CD4-positive, alpha-beta T cell treated with Interleukin-17A for 4 hours (primary cell): ENCODE measurements around the gene P2RY12.
"Not testable (repeated sequence)": the region's sequence is repeated elsewhere in the genome, so short reads cannot be mapped to it uniquely, and the experiment has no call there.

ENCODE experiments used
- DNase-seq: peaks from one replicate; pipeline ENCODE4 v3.0.0-alpha.2; 2020; ENCODE audit warnings: mixed read lengths

P2RY12 gene

DNA sequence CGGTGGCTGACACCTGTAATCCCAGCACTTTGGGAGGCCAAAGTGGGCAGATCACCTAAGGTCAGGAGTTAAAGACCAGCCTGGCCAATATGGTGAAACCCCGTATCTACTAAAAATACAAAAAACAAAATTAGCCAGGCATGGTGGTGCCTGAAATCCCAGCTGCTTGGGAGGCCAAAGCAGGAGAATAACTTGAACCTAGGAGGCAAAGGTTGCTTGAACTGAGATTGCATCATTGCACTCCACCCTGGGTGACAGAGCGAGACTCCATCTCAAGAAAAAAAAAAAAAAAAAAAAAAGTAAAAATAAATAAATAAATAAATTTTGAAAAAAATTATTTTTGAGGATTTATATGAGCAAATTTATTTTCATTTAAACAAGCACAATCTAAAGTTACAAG lies 7.6 kb upstream of the P2RY12 start:
- DNase-seq, result not testable (repeated sequence)

DNA sequence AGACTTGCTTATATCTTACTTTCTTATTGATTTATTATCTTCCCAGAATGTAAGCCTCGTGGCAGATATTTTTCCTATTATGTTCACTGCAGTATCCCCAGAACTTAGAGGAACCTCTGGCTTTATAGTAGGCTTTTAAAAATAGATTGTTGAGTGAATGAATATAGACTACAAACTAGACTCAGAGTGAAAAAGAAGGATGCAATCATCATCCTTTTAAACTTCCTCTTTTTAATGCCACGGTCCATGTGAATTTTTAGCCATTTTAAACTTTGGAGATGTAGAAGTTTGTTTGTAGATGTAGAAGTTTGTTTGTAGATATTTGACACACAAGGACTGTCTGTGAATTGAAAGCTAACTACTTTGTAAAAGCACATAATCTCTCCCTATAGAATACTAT lies 7.2 kb upstream of the P2RY12 start:
- DNase-seq, result no peak

DNA sequence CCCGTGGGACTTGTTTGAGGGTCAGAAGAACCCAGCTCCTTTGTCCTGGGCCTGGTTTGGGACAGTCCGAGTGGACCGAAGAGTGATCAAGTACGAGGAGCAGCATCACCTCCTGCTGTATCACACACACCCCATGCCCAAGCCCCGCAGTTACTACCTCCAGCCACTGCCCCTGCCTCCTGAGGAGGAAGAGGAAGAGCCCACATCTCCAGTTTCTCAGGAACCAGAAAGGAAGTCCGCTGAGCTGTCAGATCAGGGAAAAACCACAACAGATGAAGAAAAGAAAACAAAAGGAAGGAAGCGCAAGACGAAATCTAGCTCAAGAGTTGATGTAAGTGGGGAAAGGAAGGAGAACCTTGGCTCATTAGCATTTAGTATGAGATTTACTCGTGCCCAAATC lies 3.3 kb upstream of the P2RY12 start:
- DNase-seq, result no peak

DNA sequence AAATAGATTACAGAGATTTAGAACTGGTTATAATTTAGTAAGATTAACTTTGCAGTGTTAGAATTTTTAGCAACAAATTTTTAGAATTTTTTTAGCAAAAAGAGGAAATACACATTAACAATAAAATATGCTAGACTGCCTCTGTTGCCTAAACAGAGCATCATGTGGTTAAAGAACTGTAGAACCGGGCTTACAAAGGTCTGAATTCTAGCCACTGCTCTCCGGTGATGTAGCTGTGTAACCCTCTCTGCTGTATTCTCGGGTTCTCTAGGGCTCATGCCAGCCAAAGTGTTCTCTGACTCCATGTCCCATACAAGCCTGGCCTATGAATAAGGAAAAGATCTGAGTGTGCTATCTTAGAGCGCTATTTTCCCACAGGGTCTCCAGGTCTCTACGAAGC lies 2.9 kb upstream of the P2RY12 start:
- DNase-seq, result no peak

DNA sequence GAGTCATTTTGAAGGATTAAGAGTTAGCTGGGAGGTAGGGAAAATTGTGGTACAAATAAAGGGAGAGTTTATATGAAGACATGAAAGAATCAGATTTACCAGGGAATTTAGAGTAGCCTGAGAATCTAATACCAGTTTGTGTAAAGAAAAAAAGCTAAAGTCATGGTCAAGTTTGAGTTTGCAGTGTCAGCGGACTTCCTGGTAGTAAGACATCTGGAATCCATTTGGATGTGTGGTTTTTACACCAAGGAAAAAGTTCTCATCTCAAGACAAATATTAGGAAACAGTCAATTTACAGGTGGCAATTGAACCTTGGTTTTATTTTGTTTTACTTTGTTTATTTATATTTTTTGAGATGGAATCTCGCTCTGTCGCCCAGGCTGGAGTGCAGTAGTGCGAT lies 1.5 kb upstream of the P2RY12 start:
- no peak for DNase-seq

DNA sequence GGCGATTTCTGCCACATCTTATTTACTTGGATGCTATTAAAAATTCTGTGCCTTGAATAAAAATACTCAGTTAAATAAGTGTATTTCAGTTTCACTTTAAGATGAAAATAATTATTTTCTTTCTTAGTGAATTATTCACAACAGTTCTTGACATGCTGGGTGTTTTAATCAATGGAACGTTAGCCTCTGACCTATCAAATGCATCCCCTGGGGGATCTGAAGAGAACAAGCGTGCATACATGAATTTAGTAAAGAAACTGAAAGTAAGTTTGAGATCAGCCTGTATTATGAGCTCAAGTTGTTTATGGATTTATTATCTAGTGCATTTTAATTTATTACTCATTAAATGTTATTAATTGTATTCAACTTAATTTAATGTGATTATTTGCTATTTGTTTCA lies 597 bp downstream of the P2RY12 start:
- no peak for DNase-seq

DNA sequence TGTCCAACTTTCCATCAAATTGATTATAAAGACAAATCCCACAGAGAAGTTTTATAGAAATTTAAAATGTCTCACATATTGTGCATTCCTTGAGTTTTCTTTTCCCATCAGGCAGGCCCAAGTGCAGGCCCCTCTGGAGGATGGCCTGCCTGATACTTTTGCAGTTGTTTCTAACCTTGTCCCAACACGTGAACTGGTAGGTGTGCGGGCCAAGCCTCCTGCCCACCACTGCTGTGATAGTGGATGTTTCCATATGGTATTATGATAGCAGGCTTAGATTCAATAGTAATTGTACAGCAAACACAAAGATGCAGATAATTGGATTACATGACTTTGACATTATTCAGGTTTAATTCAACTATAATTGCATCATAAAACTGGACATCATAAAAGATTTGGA lies 1.4 kb downstream of the P2RY12 start:
- DNase-seq, result no peak

DNA sequence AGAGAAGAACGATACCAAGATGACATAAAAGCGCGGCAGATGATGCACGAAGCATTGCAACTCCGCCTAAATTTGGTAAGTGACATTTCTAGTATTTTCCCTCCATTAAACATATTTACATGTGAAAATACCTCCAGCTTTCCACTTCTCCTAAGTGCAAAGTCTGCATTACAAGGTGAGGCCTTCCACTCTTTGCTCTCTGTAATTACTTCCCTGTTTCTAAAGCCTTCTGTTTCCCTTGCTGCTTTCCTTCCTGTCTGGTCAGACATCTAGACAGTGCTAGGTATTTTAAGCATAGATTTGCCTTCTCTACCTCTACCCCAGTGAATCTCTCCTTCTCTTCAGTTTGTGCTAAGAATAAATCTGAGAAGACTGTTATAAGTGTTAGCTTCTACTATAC lies 1.9 kb downstream of the P2RY12 start:
- no peak for DNase-seq

DNA sequence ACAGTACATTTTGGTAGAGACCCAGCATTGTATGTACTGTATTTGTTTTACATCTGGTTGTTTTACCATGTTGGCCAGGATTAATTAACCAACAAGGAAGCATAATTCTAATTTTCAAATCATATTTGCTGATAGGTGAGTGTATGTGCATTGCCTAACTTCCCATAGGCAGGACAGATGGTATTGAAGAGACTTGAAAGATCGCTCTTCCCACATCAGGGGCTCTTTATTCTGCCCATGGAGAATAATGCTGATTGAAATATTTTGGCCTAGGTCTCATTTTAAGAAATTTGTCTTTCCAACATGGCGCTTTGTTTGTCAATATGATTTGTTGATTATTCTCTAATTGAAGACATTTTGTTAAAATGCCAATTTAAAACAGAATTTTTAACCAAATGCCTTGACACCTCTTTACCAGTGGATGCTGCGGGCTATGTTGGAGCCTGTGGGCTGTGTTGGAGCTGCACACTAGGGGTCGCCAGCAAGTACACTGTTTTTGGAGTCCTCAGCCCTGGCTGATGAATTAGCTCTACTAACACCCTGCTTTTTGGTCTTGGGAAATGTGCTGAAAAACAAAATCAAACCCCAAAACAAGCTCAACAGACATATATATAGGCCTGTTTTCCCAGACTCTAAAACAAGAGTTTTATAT lies 5.3 kb downstream of the P2RY12 start:
- no peak for DNase-seq

DNA sequence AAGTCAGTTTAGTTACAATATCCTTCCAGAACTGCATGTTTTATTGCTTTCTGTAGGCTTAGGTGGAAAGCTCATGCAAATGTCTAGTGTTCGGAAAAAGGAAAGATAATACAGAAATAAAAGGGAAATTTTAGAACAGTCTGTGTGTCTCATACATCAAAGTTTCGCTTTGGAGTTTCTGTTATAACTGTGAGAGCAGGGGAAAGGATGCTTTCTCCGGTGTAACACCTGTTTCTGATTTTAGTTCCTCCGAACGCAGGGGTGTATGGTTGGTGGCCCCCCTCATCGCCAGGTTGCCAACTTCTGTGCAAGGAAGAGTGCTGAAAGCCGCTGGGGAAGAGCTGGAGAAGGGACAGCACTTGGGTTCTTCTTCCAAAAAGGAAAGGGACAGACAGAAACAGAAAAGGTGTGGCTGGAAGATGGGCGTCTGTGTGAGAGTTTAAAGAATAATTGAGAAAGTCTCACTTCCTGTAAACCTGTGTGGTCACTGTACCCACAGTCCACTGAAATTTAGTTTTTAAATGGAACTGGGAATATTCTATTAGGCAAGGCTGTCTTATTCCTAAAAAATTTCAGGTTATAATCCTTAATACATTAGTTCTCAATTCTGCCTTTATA lies 6.7 kb downstream of the P2RY12 start:
- DNase-seq, result no peak

DNA sequence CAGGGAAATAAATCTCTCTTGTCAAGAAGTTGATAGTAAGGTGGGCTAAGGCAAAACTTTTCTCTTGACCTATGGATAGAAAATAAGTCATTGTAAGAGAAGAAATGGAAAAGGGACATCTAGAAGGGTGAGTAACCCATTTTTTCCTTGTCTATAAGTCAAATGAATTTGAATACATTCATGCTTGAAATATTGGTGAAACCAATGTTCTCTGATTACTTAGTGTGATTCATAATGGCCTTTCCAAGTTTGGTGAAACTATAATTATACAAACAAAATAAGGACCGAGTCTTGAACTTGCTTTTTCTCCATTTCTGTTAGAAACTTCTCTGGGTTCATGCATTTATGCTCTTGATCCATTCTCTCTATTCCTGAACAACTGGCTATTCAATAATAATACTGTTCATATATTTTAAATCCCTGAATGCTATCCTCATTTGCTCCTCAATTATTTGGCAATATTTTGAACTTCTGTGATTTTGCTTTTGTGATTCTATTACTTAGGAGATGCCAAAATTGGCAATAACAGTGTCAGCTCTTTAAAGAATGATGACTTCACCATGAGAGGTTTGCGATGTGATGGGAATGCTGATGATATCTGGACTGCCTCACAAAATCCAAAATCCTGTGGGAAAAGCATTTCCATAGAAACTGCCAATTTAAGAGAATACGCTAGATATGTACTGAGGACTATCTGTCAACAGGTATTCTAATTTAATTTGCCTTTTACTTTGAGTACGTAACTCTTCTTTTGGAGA lies 12.3 kb downstream of the P2RY12 start:
- DNase-seq, result no peak

DNA sequence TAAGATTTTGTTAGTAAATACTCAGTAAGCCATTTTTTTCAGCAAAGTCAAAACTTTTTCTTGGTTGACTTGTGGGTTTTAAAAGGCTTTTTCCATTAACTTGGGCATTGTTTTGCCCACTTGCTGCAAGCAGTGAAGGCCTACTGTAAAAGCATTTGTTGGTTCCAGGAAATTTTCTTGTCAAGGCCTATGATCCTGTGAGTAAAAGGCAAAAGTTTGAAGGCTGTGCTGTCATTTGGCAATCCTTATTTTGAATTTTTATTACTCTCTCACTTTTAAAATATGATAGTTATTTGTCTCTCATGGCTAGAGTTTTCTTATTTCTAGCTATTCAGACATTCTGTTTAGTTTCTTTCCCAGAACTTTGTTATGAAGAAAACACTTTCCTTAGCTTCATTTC lies 13.0 kb downstream of the P2RY12 start:
- DNase-seq, result no peak

DNA sequence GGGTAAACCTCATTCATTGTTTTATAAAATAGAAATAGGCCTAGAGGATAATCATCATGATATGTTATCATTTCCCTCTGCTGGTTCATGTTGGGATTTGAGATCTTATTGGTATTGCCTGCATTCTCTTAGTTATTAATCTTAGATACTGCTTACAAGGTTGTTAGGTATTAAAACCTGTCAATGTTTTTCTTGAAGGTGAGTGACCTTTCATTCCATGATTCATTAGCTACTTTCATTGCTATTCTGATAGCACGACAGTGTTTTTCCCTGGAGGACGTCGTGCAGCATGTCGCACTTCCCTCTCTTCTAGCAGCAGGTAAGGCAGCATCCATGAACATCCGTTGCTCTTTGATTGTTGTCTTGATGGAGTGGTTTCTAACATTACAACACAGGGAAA lies 17.1 kb downstream of the P2RY12 start:
- no peak for DNase-seq

DNA sequence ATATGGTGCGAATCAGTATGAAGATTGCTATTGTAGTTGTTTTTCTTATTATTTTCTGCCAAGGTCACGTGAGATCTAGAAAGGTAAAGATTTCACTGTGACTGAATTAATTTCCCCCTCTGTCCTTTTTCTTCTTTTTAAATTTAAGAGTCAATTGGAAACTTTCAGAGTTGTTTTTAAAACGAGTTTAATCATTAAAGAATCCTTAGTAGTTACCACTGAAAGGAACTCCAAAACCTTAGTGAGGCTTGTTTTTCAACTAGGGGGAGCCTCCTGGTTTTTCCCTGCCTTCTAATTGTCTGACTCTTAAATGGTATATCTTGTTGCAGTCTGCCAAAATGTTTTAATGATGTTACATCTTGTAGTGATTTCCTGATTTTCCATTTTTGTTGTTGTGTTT lies 17.6 kb downstream of the P2RY12 start:
- DNase-seq, result no peak

DNA sequence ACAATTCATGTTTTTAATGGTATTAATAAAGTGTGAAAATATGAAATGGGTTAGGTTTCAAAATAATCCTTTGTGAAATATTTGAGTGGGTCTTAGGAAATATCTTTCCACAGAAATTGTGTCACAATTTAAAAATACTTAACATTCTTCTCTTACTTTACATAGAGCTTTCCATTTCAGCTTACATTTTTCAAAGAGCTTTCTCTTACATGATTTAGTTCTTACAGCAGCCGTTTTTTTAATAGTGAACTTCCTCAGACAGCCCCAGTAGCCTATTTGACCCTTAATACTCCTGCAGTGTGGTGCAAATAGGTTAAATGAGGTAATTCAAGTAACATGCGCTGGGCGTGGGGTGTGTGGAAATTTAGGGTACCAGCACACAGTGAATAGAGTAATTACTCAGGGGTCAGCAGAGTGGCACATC lies 21.8 kb downstream of the P2RY12 start:
- no peak for DNase-seq

DNA sequence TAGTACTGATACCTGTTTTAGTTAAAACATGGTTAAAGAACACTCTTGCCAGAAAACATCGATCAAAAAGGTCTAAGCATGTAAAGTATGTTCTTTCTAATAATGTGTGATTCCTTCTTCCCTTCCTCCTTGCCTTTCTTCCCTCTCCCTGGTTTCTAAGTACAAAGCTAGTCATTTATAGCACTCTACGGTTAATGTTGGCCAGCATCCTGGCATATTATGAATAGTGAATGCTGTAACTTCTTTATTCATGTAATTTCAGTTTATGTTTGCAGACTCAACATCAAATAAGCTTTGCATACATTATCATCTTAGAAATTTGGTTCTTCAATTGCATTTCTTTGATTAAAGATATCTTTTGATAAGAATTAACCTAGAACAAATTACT lies 27.1 kb downstream of the P2RY12 start:
- DNase-seq, result no peak

DNA sequence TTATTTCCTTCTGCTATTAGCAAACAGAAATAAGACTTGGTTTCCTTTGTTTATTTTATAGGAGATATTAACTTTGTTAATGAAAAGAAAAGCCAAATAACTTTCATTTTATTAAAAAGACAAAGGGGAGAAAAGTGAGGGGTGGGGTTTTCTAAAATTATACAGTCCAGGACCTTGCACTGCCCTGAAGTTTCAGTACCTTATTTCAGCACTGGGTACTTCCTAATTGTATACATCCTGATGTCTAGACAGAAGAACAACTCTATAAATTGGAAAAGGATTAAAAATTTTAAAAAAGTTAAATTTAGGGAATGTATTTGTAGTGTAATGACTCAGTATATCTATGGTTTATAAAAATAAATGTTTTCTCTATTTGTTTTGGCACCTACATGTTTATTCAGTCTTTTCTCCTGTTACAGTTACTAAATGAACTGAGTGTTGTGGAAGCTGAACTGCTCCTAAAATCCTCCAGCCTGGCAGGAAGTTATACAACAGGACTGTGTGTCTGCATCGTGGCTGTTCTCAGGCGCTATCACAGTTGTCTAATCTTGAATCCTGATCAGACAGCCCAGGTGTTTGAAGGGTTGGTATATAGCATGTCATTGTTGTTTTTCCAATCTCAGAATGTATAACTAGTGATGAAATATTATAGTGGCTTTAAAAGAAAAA lies 27.6 kb downstream of the P2RY12 start:
- DNase-seq, result no peak

DNA sequence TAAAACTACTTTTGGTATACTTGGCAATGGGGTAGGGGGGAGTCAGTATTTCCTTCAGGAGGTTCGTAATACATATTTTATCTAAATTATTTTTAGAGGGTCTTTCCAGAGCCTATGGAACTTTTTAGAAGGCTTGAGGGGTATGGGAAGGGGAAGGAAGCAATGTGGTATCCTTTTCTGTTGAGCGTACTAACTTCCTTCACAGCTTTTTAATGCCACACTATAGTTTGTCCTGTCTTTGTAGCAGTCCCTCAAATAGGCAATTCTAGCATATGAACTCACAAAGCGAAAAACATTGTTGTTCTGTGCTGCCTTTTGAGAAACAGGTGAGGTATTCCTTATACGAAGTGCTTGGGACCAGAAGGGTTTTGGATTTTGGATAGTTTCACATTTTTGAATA lies 32.9 kb downstream of the P2RY12 start:
- no peak for DNase-seq

DNA sequence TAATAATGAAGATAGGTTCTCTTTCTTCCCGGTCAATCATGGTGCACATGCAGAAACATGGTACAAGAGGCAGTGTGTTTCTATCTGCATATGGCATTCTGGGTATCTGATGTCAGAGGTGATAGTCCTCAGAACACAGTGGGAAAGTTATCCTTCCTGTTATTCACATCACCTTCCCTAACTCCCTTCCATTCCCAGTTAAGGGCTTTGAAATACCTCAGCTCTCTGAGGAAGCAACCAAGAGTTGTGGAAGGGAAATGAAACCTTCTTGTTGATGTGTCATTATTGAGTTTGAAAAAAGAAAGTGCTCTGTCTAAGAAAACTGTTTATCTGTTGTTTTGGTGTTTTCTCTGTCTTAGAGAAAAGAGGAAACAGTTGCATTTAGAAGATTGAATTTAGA lies 33.3 kb downstream of the P2RY12 start:
- DNase-seq, result no peak

DNA sequence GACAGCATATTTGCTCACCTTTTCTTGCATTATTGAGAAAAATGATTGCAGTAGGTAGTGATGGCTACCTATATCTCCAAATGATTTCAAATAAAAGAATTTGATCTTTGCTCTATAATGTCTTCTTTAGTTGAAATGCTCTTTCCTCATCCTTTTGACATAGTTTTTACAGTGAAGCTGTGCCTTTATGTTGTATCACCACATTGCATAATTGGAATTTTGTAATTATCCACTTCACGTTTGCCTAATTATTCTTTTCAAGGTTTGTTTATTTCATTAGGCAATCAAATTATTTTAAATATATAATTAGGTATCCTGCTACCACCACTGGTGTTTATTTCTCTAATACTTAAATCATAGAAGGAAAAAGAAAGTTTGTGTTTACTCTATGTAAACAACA lies 33.9 kb downstream of the P2RY12 start:
- no peak for DNase-seq

DNA sequence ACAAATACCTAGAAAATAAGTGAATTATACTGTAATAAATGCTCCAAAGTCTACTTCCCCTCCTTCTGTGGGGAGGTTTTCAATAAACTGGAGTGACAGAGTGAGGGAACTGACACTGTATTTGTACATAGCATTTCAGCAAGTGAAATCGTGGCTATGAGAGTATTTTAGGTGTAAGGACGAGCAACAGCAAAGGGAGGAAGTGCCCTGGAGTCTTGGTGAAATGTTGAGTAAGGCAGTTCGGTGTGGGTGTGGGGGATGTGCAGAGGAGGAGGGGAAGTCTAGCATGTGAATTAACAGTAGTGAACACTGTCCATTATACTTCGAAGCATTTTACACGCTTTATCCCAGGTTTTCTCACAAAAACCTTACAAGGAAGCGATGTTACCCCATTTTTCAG lies 37.1 kb downstream of the P2RY12 start:
- DNase-seq, result no peak

DNA sequence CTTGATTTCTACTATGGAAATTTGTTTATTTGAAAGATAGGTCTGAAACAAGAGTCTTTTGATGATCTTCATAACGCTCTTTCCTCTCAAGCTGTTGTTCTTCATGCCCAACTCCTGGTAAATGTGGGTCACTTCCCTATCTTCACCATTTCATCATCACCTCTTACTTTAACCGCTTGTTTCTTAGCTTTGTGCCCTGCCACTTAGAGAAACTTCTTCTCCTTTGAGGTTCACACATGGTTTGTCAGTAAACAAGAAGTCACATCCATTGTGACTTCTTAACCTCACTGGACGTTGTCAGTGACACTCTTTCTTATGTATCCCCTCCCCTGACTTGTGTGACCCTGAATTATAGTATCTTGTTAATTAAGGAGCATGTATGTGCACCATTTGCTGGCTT lies 38.3 kb downstream of the P2RY12 start:
- no peak for DNase-seq

DNA sequence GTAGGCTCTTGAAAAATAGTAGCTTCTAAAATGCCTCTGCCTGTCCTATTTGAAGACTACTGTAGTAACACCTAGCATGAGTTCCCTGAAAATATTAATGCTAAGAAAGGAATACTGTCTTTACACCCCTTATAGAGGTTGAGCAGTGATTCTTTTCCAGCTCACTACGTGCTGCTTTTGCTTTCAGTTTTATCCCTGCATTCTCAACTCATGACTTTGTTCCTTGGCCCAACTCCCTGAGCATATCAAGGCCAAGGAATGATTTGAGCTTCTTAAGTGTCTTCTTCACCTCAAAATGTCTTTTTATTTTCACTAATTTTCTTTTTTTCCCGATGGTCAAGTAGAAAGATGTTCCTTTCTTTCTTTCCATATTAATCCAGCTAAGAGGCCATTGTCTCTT lies 38.7 kb downstream of the P2RY12 start:
- no peak for DNase-seq

DNA sequence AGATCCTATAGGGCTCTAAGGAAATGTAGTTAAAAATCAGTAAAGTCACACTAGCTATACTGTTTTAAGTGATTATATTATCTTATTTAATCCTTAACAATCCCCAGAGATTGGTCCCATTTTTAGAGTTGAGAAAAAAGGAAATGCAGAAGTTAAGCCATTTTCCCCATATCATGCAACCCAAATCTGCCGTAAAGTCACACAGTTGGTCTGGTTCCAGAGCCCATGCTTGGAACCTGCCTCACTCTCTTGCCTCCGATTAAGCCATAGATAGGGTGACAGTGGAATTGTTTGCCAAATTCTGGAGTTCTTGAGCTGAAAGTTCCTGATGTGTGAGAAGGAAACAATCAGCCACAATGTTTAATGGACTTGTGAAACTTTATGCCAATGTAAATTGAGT lies 52.9 kb downstream of the P2RY12 start:
- no peak for DNase-seq
